PC-9 (cell line): ENCODE data around the gene KRT12. TPM values are rescaled to one million over a fixed set of nuclear protein-coding genes. Genes with fewer than 3 reads are reported as not detected.

Experiments
- BruUV-seq: library from RNA; stranded (reverse); fragments of 400-500 nt; replicated peaks from 2 replicates; lab custom pipeline; 2021; lab: Mats Ljungman, UMichigan
- CTCF ChIA-PET: fragments of 300-600 bp; sonication (Branson Sonifier 250); formaldehyde crosslinking; loops from one replicate; lab custom pipeline; 2022; ENCODE audit warnings: antibody characterized with exemption; lab: Charles Lee
- POLR2A ChIA-PET: fragments of 300-600 bp; sonication (Branson Sonifier 250); formaldehyde crosslinking; loops from one replicate; lab custom pipeline; 2022; ENCODE audit warnings: antibody characterized with exemption; ENCODE audit not compliant: unreplicated experiment; lab: Charles Lee
- DNase-seq, 2 experiments: peaks; one replicate each; pipeline versions ENCODE4 v3.0.0 to v3.0.0-alpha.2; 2015 to 2022; ENCODE audit warnings: mixed read lengths in 1 of 2
- H2AFZ ChIP-seq: fragments of 200-600 bp; sonication (generic); 2 replicates; pipeline ENCODE4 v1.8.1; 2017; ENCODE audit warnings: antibody characterized with exemption
- H3F3A ChIP-seq: fragments of 200-600 bp; sonication (generic); 2 replicates; pipeline ENCODE4 v1.8.1; 2017; ENCODE audit warnings: antibody characterized with exemption, mild to moderate bottlenecking, low read depth; ENCODE audit not compliant: insufficient read depth
- H3K27ac ChIP-seq: fragments of 200-600 bp; sonication (generic); 2 replicates; pipeline ENCODE4 v1.6.1; 2016; ENCODE audit warnings: mixed run types
- H3K27me3 ChIP-seq: fragments of 200-600 bp; sonication (generic); 2 replicates; pipeline ENCODE4 v1.6.1; 2016; ENCODE audit warnings: low read depth, mixed run types; ENCODE audit not compliant: insufficient read depth
- H3K36me3 ChIP-seq: fragments of 200-600 bp; sonication (generic); 2 replicates; pipeline ENCODE4 v1.6.1; 2016; ENCODE audit warnings: low read depth, mixed run types
- H3K4me1 ChIP-seq: fragments of 200-600 bp; sonication (generic); replicated peaks from 2 replicates; pipeline ENCODE4 v1.6.1; 2016; ENCODE audit warnings: mixed run types; ENCODE audit not compliant: insufficient read depth
- H3K4me2 ChIP-seq: fragments of 200-600 bp; sonication (generic); 2 replicates; pipeline ENCODE4 v1.6.1; 2017; ENCODE audit warnings: mixed run types
- H3K4me3 ChIP-seq: fragments of 200-600 bp; sonication (generic); 2 replicates; pipeline ENCODE4 v1.6.1; 2016; ENCODE audit warnings: mixed run types
- H3K79me2 ChIP-seq: fragments of 200-600 bp; sonication (generic); 2 replicates; pipeline ENCODE4 v1.6.1; 2017; ENCODE audit warnings: low read depth, mixed run types
- H3K9me2 ChIP-seq: fragments of 200-600 bp; sonication (generic); 2 replicates; pipeline ENCODE4 v1.8.1; 2017; ENCODE audit warnings: mild to moderate bottlenecking; ENCODE audit not compliant: insufficient read depth
- H3K9me3 ChIP-seq: fragments of 200-600 bp; sonication (generic); 2 replicates; pipeline ENCODE4 v1.8.1; 2016; ENCODE audit warnings: low read depth; ENCODE audit not compliant: insufficient read depth
- H4K20me1 ChIP-seq: fragments of 200-600 bp; sonication (generic); 2 replicates; pipeline ENCODE4 v1.8.1; 2017; ENCODE audit not compliant: insufficient read depth
- EZH2 ChIP-seq: fragments of 200-600 bp; sonication (generic); IDR thresholded peaks from 2 replicates; pipeline ENCODE4 v1.8.0; 2017; ENCODE audit warnings: antibody characterized with exemption, low read depth
- intact Hi-C: fragments of 100-400 bp; cut with micrococcal nuclease; formaldehyde crosslinking; loops from one replicate; pipeline ENCODE4 v1.10.0; 2022; ENCODE audit not compliant: unreplicated experiment
- total RNA-seq: library from RNA; stranded (reverse); gene quantifications from 2 replicates; pipeline ENCODE4 v1.2.3, GENCODE V29; 2021
- TF ChIP-seq, protein P1 (sequence below): fragments of 200-600 bp; sonication (generic); conservative IDR thresholded peaks from 2 replicates; pipeline ENCODE4 v1.6.1; 2017; ENCODE audit warnings: mixed run types, antibody characterized with exemption, mild to moderate bottlenecking, moderate library complexity

The KRT12 gene
- total RNA-seq, 1 experiment from 2014 or later: not detected

- no peaks in the 10 kb centered on the region for H3K27me3 ChIP-seq
- TF ChIP-seq, protein P1, sequence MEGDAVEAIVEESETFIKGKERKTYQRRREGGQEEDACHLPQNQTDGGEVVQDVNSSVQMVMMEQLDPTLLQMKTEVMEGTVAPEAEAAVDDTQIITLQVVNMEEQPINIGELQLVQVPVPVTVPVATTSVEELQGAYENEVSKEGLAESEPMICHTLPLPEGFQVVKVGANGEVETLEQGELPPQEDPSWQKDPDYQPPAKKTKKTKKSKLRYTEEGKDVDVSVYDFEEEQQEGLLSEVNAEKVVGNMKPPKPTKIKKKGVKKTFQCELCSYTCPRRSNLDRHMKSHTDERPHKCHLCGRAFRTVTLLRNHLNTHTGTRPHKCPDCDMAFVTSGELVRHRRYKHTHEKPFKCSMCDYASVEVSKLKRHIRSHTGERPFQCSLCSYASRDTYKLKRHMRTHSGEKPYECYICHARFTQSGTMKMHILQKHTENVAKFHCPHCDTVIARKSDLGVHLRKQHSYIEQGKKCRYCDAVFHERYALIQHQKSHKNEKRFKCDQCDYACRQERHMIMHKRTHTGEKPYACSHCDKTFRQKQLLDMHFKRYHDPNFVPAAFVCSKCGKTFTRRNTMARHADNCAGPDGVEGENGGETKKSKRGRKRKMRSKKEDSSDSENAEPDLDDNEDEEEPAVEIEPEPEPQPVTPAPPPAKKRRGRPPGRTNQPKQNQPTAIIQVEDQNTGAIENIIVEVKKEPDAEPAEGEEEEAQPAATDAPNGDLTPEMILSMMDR: no peak
- no peak for TF ChIP-seq EZH2
Observed at GRCh38 chr17:40883031-40883430, 16.0 kb upstream of the KRT12 start.

GRCh38 chr17:40879026-40879425 lies 12.0 kb upstream of the KRT12 start:
- no peaks in the 10 kb centered on the region for H4K20me1 ChIP-seq
- H2AFZ ChIP-seq: no peak overlapping the region
- H3F3A ChIP-seq: no peaks in the 10 kb centered on the region
- no peaks in the 10 kb centered on the region for H3K9me2 ChIP-seq
- no peak overlapping the region for H3K4me3 ChIP-seq
- no peaks in the 10 kb centered on the region for H3K36me3 ChIP-seq
- H3K9me3 ChIP-seq: no peaks in the 10 kb centered on the region
- POLR2A ChIA-PET: no interaction called here
- BruUV-seq: no TSS peak
- TF ChIP-seq EZH2: no peak
- TF ChIP-seq, protein P1: no peak
- no peak for DNase-seq
- no peaks in the 10 kb centered on the region for H3K79me2 ChIP-seq
- CTCF ChIA-PET: no interaction called here
- no peak overlapping the region for H3K27ac ChIP-seq
- no peak overlapping the region for H3K4me2 ChIP-seq
- no peaks in the 10 kb centered on the region for H3K27me3 ChIP-seq
- intact Hi-C loops: no loop called here
- H3K4me1 ChIP-seq: no peaks in the 10 kb centered on the region

More at GRCh38 chr17:40883031-40883430, 16.0 kb upstream of the KRT12 start:
- Histone ChIP-seq H3F3A (no peaks in the 10 kb centered on the region), H3K4me3 (no peak overlapping the region), H3K4me1 (no peaks in the 10 kb centered on the region), H3K27ac (no peak overlapping the region), H3K9me2 (no peaks in the 10 kb centered on the region), H4K20me1 (no peaks in the 10 kb centered on the region), H3K79me2 (no peaks in the 10 kb centered on the region), H3K4me2 (no peak overlapping the region), H3K36me3 (no peaks in the 10 kb centered on the region), H2AFZ (no peak overlapping the region), H3K9me3 (no peaks in the 10 kb centered on the region; the same call in 1 of the 2 replicates)
- ChIA-PET POLR2A (no interaction called here), CTCF (no interaction called here)
- intact Hi-C loops: no loop called here
- DNase-seq: no peak
- BruUV-seq: no TSS peak

DNA sequence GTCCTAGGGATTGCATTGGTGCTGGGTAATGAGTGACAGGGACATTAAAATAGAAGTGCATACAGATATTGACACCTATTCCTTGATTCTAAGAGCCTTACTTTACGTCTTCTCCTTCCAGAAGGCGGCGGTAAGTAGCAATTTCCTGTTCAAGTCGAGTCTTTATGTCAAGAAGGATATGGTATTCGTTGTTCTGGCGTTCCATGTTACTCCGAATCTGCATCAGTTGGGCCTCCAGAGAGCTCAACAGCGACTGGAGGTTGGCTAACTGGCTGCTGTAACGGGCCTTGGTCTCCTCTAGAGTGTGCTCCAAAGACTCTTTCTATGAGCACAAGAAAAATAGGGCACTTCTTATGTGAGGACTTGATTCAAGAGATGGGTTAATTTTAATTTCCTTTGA lies 11.0 kb upstream of the KRT12 start:
- Histone ChIP-seq H3K4me2 (no peak overlapping the region), H3F3A (no peaks in the 10 kb centered on the region), H3K4me1 (no peaks in the 10 kb centered on the region), H3K36me3 (no peaks in the 10 kb centered on the region), H3K27me3 (no peaks in the 10 kb centered on the region), H3K4me3 (no peak overlapping the region), H3K79me2 (no peaks in the 10 kb centered on the region), H3K9me2 (no peaks in the 10 kb centered on the region), H2AFZ (no peak overlapping the region), H3K9me3 (no peaks in the 10 kb centered on the region), H4K20me1 (no peaks in the 10 kb centered on the region), H3K27ac (no peak overlapping the region)
- BruUV-seq: no TSS peak
- TF ChIP-seq, protein P1: no peak
- TF ChIP-seq EZH2: no peak
- POLR2A ChIA-PET: no interaction called here
- DNase-seq: no peak
- intact Hi-C loops: no loop called here
- CTCF ChIA-PET: no interaction called here
